Hepatocyte (in vitro differentiated cells): ENCODE data around the gene MRGPRX3. TPM values are rescaled to one million over a fixed set of nuclear protein-coding genes. Genes with fewer than 3 reads are reported as not detected.

Experiments used
- DNase-seq: peaks from one replicate; pipeline ENCODE4 v3.0.0-alpha.2; 2016; ENCODE audit warnings: low spot score
- H2AFZ ChIP-seq: fragments of 200-600 bp; sonication (generic); 2 replicates; pipeline ENCODE4 v1.6.0; 2016; ENCODE audit warnings: antibody characterized with exemption, mild to moderate bottlenecking
- H3K27ac ChIP-seq: fragments of 200-600 bp; sonication (generic); 2 replicates; pipeline ENCODE4 v1.5.1; 2016; ENCODE audit warnings: mild to moderate bottlenecking
- H3K27me3 ChIP-seq: fragments of 200-600 bp; sonication (generic); 2 replicates; pipeline ENCODE4 v1.6.1; 2016
- H3K36me3 ChIP-seq: fragments of 200-600 bp; sonication (generic); replicated peaks from 2 replicates; pipeline ENCODE4 v1.5.1; 2016; ENCODE audit warnings: low read depth; ENCODE audit not compliant: insufficient read depth
- H3K4me1 ChIP-seq: fragments of 200-600 bp; sonication (generic); 2 replicates; pipeline ENCODE4 v1.5.1; 2016; ENCODE audit warnings: mild to moderate bottlenecking, moderate library complexity; ENCODE audit not compliant: insufficient read depth
- H3K4me2 ChIP-seq: fragments of 200-600 bp; sonication (generic); 2 replicates; pipeline ENCODE4 v1.6.0; 2016
- H3K4me3 ChIP-seq: fragments of 200-600 bp; sonication (generic); 2 replicates; pipeline ENCODE4 v1.5.1; 2016; ENCODE audit warnings: mild to moderate bottlenecking
- H3K79me2 ChIP-seq: fragments of 200-600 bp; sonication (generic); 2 replicates; pipeline ENCODE4 v1.6.0; 2017; ENCODE audit warnings: mild to moderate bottlenecking
- H3K9me2 ChIP-seq: fragments of 200-600 bp; sonication (generic); replicated peaks from 2 replicates; pipeline ENCODE4 v1.6.0; 2017; ENCODE audit warnings: mild to moderate bottlenecking; ENCODE audit not compliant: insufficient read depth
- H3K9me3 ChIP-seq: fragments of 200-600 bp; sonication (generic); 2 replicates; pipeline ENCODE4 v1.5.1; 2016; ENCODE audit warnings: low read depth, mild to moderate bottlenecking
- H4K20me1 ChIP-seq: fragments of 200-600 bp; sonication (generic); 2 replicates; pipeline ENCODE4 v1.6.0; 2016; ENCODE audit warnings: mild to moderate bottlenecking; ENCODE audit not compliant: insufficient read depth, poor library complexity, severe bottlenecking
- EZH2 ChIP-seq: fragments of 200-600 bp; sonication (generic); IDR thresholded peaks from 2 replicates; pipeline ENCODE4 v1.6.1; 2016; ENCODE audit warnings: antibody characterized with exemption, mild to moderate bottlenecking, borderline replicate concordance
- EZH2phosphoT487 ChIP-seq: fragments of 200-600 bp; sonication (generic); IDR thresholded peaks from one replicate; pipeline ENCODE4 v1.6.1; 2018; ENCODE audit warnings: antibody characterized with exemption, mild to moderate bottlenecking, low read depth, moderate library complexity; ENCODE audit not compliant: unreplicated experiment, severe bottlenecking
- WGBS: methylation state at CpG from one replicate; pipeline ENCODE4 v1.1.6; 2016; ENCODE audit warnings: low lambda C conversion rate; ENCODE audit errors: missing lambda C conversion rate; 5-methylcytosine and 5-hydroxymethylcytosine counted together
- polyA plus RNA-seq: library from polyadenylated mRNA; unstranded; fragments of >200 nt; fragmentation: Nextera tagmentation; extraction: Ambion mirVana; gene quantifications from 2 replicates; pipeline ENCODE4 v1.2.1, GENCODE V29; 2016
- total RNA-seq: library from RNA; depleted of rRNA; stranded (reverse); fragments of >200 nt; gene quantifications from 2 replicates; pipeline ENCODE4 v1.2.3, GENCODE V29; 2014
- TF ChIP-seq, protein P1 (sequence below): fragments of 200-600 bp; sonication (generic); IDR thresholded peaks from 2 replicates; pipeline ENCODE4 v1.5.1; 2016; ENCODE audit warnings: antibody characterized with exemption, mild to moderate bottlenecking; ENCODE audit not compliant: poor library complexity

The MRGPRX3 gene
- total RNA-seq (not detected in 2 replicates), polyA plus RNA-seq (not detected in 2 replicates)

DNA sequence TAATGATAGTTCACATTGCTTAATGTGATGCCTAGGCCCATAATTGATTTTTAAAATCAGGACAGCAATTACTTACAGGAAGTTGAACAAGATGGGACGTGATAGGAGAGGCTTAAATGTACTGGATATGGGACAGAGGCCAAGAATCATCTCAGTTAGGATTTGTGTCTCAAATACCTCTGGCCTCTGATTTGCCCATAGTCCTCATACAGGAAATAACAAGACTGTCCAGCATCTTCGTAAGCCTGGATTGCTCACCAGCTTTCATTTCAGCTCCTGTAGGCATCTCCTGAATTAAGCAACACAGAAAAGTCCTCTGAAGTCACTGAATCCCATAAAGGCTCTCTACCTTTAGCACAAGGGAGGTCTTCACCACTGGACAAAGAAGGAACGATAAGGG lies at the start of gene MRGPRX3:
TSS of gene MRGPRX3 (plus strand) at position 231 of the 400 bp plus-strand sequence. CDS start 4,632 bp downstream, outside the sequence.
- DNase-seq = no peak
- TF ChIP-seq EZH2phosphoT487 (no peak), EZH2 (no peak)
- TF ChIP-seq, protein P1, sequence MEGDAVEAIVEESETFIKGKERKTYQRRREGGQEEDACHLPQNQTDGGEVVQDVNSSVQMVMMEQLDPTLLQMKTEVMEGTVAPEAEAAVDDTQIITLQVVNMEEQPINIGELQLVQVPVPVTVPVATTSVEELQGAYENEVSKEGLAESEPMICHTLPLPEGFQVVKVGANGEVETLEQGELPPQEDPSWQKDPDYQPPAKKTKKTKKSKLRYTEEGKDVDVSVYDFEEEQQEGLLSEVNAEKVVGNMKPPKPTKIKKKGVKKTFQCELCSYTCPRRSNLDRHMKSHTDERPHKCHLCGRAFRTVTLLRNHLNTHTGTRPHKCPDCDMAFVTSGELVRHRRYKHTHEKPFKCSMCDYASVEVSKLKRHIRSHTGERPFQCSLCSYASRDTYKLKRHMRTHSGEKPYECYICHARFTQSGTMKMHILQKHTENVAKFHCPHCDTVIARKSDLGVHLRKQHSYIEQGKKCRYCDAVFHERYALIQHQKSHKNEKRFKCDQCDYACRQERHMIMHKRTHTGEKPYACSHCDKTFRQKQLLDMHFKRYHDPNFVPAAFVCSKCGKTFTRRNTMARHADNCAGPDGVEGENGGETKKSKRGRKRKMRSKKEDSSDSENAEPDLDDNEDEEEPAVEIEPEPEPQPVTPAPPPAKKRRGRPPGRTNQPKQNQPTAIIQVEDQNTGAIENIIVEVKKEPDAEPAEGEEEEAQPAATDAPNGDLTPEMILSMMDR = no peak
- no peaks in the 10 kb centered on the region for H4K20me1 ChIP-seq
- no peaks in the 10 kb centered on the region for H3K9me2 ChIP-seq
- H3K4me2 ChIP-seq = no peak within 1 kb of the TSS
- H3K9me3 ChIP-seq = no peaks in the 10 kb centered on the region
- H2AFZ ChIP-seq = no peak within 1 kb of the TSS
- WGBS = 74% methylated on average over 3 of the region's 3 CpGs
- H3K27ac ChIP-seq = no peak within 1 kb of the TSS
- H3K4me3 ChIP-seq = no peak within 1 kb of the TSS
- H3K27me3 ChIP-seq = no peaks in the 10 kb centered on the region
- H3K36me3 ChIP-seq = no peaks in the 10 kb centered on the region
- H3K79me2 ChIP-seq = no peaks in the 10 kb centered on the region
- no peaks in the 10 kb centered on the region for H3K4me1 ChIP-seq

DNA sequence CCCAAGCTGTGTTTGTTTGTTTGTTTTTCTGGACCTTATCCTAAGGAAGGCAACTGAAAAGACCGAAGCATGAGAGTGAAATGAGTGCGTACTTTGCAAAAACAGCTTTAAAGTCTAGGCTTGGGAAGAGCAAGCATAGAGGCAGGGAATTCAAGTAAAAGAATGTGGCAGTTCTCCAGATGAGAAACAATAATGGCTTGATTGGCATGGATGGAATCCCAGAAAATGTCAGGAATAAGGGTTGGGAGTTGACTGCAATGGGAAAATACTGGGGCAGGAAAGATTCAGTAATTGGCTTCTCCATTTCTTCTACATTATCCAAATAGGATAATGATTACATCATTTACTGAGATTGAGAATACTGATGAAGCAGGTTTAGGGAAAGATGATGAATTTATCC lies 44.0 kb upstream of the MRGPRX3 start:
- no peak overlapping the region for H3K4me2 ChIP-seq
- WGBS = 100% methylated on average over 2 of the region's 2 CpGs

GRCh38 chr11:18088966-18089365 lies 43.4 kb upstream of the MRGPRX3 start:
- Histone ChIP-seq H2AFZ (no peak overlapping the region), H3K9me3 (no peaks in the 10 kb centered on the region), H3K27me3 (no peaks in the 10 kb centered on the region), H4K20me1 (no peaks in the 10 kb centered on the region), H3K4me3 (no peak overlapping the region), H3K4me1 (peaks cover 6% of the 10 kb centered on the region), H3K9me2 (no peaks in the 10 kb centered on the region), H3K79me2 (no peaks in the 10 kb centered on the region), H3K4me2 (no peak overlapping the region), H3K27ac (no peak overlapping the region), H3K36me3 (no peaks in the 10 kb centered on the region)
- DNase-seq = no peak
- TF ChIP-seq, protein P1 = no peak
- TF ChIP-seq EZH2phosphoT487 = no peak
- TF ChIP-seq EZH2 = no peak
- WGBS = 96% methylated on average over 3 of the region's 3 CpGs

More for the DNA sequence above, 44.0 kb upstream of the MRGPRX3 start:
- Histone ChIP-seq H2AFZ (no peak overlapping the region), H3K27me3 (no peaks in the 10 kb centered on the region), H3K9me3 (no peaks in the 10 kb centered on the region), H3K36me3 (no peaks in the 10 kb centered on the region), H3K4me1 (peaks cover 2% of the 10 kb centered on the region), H4K20me1 (no peaks in the 10 kb centered on the region), H3K4me3 (no peak overlapping the region), H3K27ac (no peak overlapping the region), H3K79me2 (no peaks in the 10 kb centered on the region), H3K9me2 (no peaks in the 10 kb centered on the region)
- DNase-seq = no peak
- TF ChIP-seq, protein P1 = no peak
- TF ChIP-seq EZH2 (no peak), EZH2phosphoT487 (no peak)

DNA sequence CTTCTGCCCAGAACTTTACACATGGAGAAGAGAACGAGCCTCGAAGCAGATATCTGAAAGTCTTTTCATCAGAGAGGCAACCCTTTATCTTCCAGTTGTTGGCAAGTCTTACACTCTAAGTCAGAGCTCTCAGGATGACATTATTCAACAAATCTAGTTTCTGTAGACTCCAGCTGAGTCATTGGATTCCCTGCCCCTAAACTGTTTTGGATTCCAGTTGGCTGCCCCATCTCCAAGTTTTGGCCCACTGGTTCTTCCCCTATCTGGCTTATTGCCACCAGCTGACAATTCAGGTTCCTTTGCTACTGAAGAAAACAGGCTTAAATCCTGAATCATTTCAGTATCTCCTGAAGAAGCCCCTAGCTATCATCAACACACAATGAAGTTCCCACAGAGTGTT lies 40.6 kb upstream of the MRGPRX3 start:
- WGBS = 93% methylated on average over 2 of the region's 2 CpGs
- DNase-seq = no peak
- TF ChIP-seq, protein P1 = no peak
- no peak for TF ChIP-seq EZH2phosphoT487
- no peak for TF ChIP-seq EZH2
- H4K20me1 ChIP-seq = no peaks in the 10 kb centered on the region
- no peaks in the 10 kb centered on the region for H3K27me3 ChIP-seq
- H3K4me1 ChIP-seq = peaks cover 15% of the 10 kb centered on the region
- no peak overlapping the region for H3K4me3 ChIP-seq
- H3K9me2 ChIP-seq = no peaks in the 10 kb centered on the region
- no peaks in the 10 kb centered on the region for H3K36me3 ChIP-seq
- no peaks in the 10 kb centered on the region for H3K9me3 ChIP-seq
- no peak overlapping the region for H3K27ac ChIP-seq
- H3K4me2 ChIP-seq = no peak overlapping the region
- no peaks in the 10 kb centered on the region for H3K79me2 ChIP-seq
- H2AFZ ChIP-seq = no peak overlapping the region
